Activated T-helper 2 cell treated with anti-CD3 and anti-CD28 coated beads, Interferon-gamma antibody, Interleukin-2, Interleukin-4, amounts not matched to agents 10 μg/mL and 5 μg/mL and 100 μg/mL, durations not matched to agents 14 hours and 24 hours and 36 hours (primary cell): ENCODE results near the gene SCFD2. TPM values are rescaled to one million over a fixed set of nuclear protein-coding genes. Genes with fewer than 3 reads are reported as not detected.
"Not testable (repeated sequence)": the region's sequence is repeated elsewhere in the genome, so short reads cannot be mapped to it uniquely, and the experiment has no call there.

Experiments used
- DNase-seq: peaks from one replicate; pipeline ENCODE4 v3.0.0; 2021; ENCODE audit warnings: low spot score
- H3K27ac Mint-ChIP-seq: one replicate; pipeline ENCODE4 v1.8.0; 2021; ENCODE audit warnings: mixed read lengths
- H3K27me3 Mint-ChIP-seq: one replicate; pipeline ENCODE4 v1.8.0; 2021; ENCODE audit warnings: low read depth, mixed read lengths
- H3K36me3 Mint-ChIP-seq: one replicate; pipeline ENCODE4 v1.8.0; 2021; ENCODE audit warnings: low read depth, mixed read lengths
- H3K4me1 Mint-ChIP-seq: one replicate; pipeline ENCODE4 v1.8.0; 2021; ENCODE audit warnings: low read depth, mixed read lengths
- H3K4me3 Mint-ChIP-seq: one replicate; pipeline ENCODE4 v1.8.0; 2021; ENCODE audit warnings: low read depth, mild to moderate bottlenecking, moderate library complexity, mixed read lengths
- H3K9me3 Mint-ChIP-seq: one replicate; pipeline ENCODE4 v1.8.0; 2021; ENCODE audit warnings: mixed read lengths
- intact Hi-C: fragments of 100-400 bp; cut with micrococcal nuclease; formaldehyde crosslinking; loops from one replicate; pipeline ENCODE4 v1.15.1; 2023
- total RNA-seq: library from RNA; stranded (reverse); gene quantifications from 2 replicates; pipeline ENCODE4 v1.2.3, GENCODE V29; 2022

Gene SCFD2
- total RNA-seq, 1 donor from 2014 or later = 26.3 TPM

- DNase-seq = no peak
- intact Hi-C loops = no loop called here
- no peak overlapping the region for H3K4me3 Mint-ChIP-seq
- H3K36me3 Mint-ChIP-seq = no peaks in the 10 kb centered on the region
- no peaks in the 10 kb centered on the region for H3K4me1 Mint-ChIP-seq
- H3K27me3 Mint-ChIP-seq = no peaks in the 10 kb centered on the region
- H3K9me3 Mint-ChIP-seq = no peaks in the 10 kb centered on the region
- no peak overlapping the region for H3K27ac Mint-ChIP-seq
These were observed 369.4 kb downstream of the SCFD2 start for GRCh38 chr4:52996261-52997131.

- no peaks in the 10 kb centered on the region for H3K4me1 Mint-ChIP-seq
- no peaks in the 10 kb centered on the region for H3K36me3 Mint-ChIP-seq
- no peaks in the 10 kb centered on the region for H3K27me3 Mint-ChIP-seq
- H3K9me3 Mint-ChIP-seq = no peaks in the 10 kb centered on the region
- intact Hi-C loops = no loop called here
- DNase-seq = no peak
- H3K27ac Mint-ChIP-seq = no peak overlapping the region
- no peak overlapping the region for H3K4me3 Mint-ChIP-seq
These were observed 370.4 kb downstream of the SCFD2 start for GRCh38 chr4:52995360-52996030.

- intact Hi-C loops = no loop called here
- no peaks in the 10 kb centered on the region for H3K36me3 Mint-ChIP-seq
- H3K4me3 Mint-ChIP-seq = no peak overlapping the region
- no peak overlapping the region for H3K27ac Mint-ChIP-seq
- no peaks in the 10 kb centered on the region for H3K9me3 Mint-ChIP-seq
- DNase-seq = no peak
- H3K4me1 Mint-ChIP-seq = no peaks in the 10 kb centered on the region
- no peaks in the 10 kb centered on the region for H3K27me3 Mint-ChIP-seq
These were observed 371.3 kb downstream of the SCFD2 start for GRCh38 chr4:52994567-52994966.

GRCh38 chr4:52993771-52994170 lies 372.1 kb downstream of the SCFD2 start:
- Mint-ChIP-seq H3K4me3 (no peak overlapping the region), H3K27ac (no peak overlapping the region), H3K9me3 (no peaks in the 10 kb centered on the region), H3K4me1 (no peaks in the 10 kb centered on the region), H3K27me3 (no peaks in the 10 kb centered on the region), H3K36me3 (no peaks in the 10 kb centered on the region)
- intact Hi-C loops = no loop called here
- DNase-seq = no peak

GRCh38 chr4:52992551-52992950 lies 373.3 kb downstream of the SCFD2 start:
- intact Hi-C loops, H3K27me3 Mint-ChIP-seq, H3K4me1 Mint-ChIP-seq, DNase-seq, H3K9me3 Mint-ChIP-seq, H3K4me3 Mint-ChIP-seq, H3K27ac Mint-ChIP-seq, H3K36me3 Mint-ChIP-seq: not testable (repeated sequence)

GRCh38 chr4:52991472-52991871 lies 374.4 kb downstream of the SCFD2 start:
- Mint-ChIP-seq H3K4me3 (no peak overlapping the region), H3K27me3 (no peaks in the 10 kb centered on the region), H3K9me3 (no peaks in the 10 kb centered on the region), H3K4me1 (no peaks in the 10 kb centered on the region), H3K36me3 (no peaks in the 10 kb centered on the region), H3K27ac (no peak overlapping the region)
- intact Hi-C loops = no loop called here
- DNase-seq = no peak

- DNase-seq = no peak
- Mint-ChIP-seq H3K27ac (no peak overlapping the region), H3K36me3 (no peaks in the 10 kb centered on the region), H3K27me3 (no peaks in the 10 kb centered on the region), H3K4me1 (no peaks in the 10 kb centered on the region), H3K9me3 (no peaks in the 10 kb centered on the region), H3K4me3 (no peak overlapping the region)
- intact Hi-C loops = no loop called here
These were observed 375.2 kb downstream of the SCFD2 start for GRCh38 chr4:52990706-52991105.

- intact Hi-C loops = no loop called here
- H3K27ac Mint-ChIP-seq = no peak overlapping the region
- H3K36me3 Mint-ChIP-seq = no peaks in the 10 kb centered on the region
- no peaks in the 10 kb centered on the region for H3K4me1 Mint-ChIP-seq
- no peaks in the 10 kb centered on the region for H3K27me3 Mint-ChIP-seq
- H3K4me3 Mint-ChIP-seq = no peak overlapping the region
- H3K9me3 Mint-ChIP-seq = no peaks in the 10 kb centered on the region
- DNase-seq = no peak
These were observed 376.0 kb downstream of the SCFD2 start for GRCh38 chr4:52989865-52990264.

GRCh38 chr4:52987392-52988056 lies 378.3 kb downstream of the SCFD2 start:
- intact Hi-C loops = no loop called here

GRCh38 chr4:52984462-52984881 lies 381.4 kb downstream of the SCFD2 start:
- H3K4me1 Mint-ChIP-seq = peaks cover 3% of the 10 kb centered on the region
- no peaks in the 10 kb centered on the region for H3K36me3 Mint-ChIP-seq
- H3K27me3 Mint-ChIP-seq = no peaks in the 10 kb centered on the region
- DNase-seq = no peak
- H3K4me3 Mint-ChIP-seq = no peak overlapping the region
- no peaks in the 10 kb centered on the region for H3K9me3 Mint-ChIP-seq
- intact Hi-C loops = loop anchor here (5.0 kb wide), 3 partner anchors 322 to 437 kb away; no protein-coding TSS in a partner anchor
- no peak overlapping the region for H3K27ac Mint-ChIP-seq

More at GRCh38 chr4:52987392-52988056, 378.3 kb downstream of the SCFD2 start:
- Mint-ChIP-seq H3K4me3 (no peak overlapping the region), H3K9me3 (no peaks in the 10 kb centered on the region), H3K27ac (no peak overlapping the region), H3K4me1 (peaks cover 3% of the 10 kb centered on the region), H3K36me3 (no peaks in the 10 kb centered on the region), H3K27me3 (no peaks in the 10 kb centered on the region)
- no peak for DNase-seq

- Mint-ChIP-seq H3K36me3 (no peaks in the 10 kb centered on the region), H3K27me3 (no peaks in the 10 kb centered on the region), H3K27ac (no peak overlapping the region), H3K4me3 (no peak overlapping the region), H3K4me1 (peaks cover 3% of the 10 kb centered on the region), H3K9me3 (no peaks in the 10 kb centered on the region)
- intact Hi-C loops = loop anchor here (5.0 kb wide), 3 partner anchors 321 to 436 kb away; no protein-coding TSS in a partner anchor
- DNase-seq = no peak
These were observed 382.1 kb downstream of the SCFD2 start for GRCh38 chr4:52983563-52984303.

GRCh38 chr4:52982946-52983340 lies 382.9 kb downstream of the SCFD2 start:
- intact Hi-C loops = loop anchor here (5.0 kb wide), 3 partner anchors 321 to 436 kb away; no protein-coding TSS in a partner anchor
- Mint-ChIP-seq H3K4me3 (no peak overlapping the region), H3K4me1 (peaks cover 3% of the 10 kb centered on the region), H3K36me3 (no peaks in the 10 kb centered on the region), H3K9me3 (no peaks in the 10 kb centered on the region), H3K27me3 (no peaks in the 10 kb centered on the region), H3K27ac (no peak overlapping the region)
- DNase-seq = no peak
